ENCODE results near the gene AFF3.

- TF ChIP-seq SUZ12 (IDR thresholded peaks at IDR 0.05) (no peak), TARDBP (IDR thresholded peaks at IDR 0.05) (no peak), NFRKB (IDR thresholded peaks at IDR 0.05) (no peak)
These were observed 541.3 kb downstream of the AFF3 start for GRCh38 chr2:99600981-99601651.

Measured in HEK293T (cell line).